ENCODE results near the gene ALDH1L2.

DNA sequence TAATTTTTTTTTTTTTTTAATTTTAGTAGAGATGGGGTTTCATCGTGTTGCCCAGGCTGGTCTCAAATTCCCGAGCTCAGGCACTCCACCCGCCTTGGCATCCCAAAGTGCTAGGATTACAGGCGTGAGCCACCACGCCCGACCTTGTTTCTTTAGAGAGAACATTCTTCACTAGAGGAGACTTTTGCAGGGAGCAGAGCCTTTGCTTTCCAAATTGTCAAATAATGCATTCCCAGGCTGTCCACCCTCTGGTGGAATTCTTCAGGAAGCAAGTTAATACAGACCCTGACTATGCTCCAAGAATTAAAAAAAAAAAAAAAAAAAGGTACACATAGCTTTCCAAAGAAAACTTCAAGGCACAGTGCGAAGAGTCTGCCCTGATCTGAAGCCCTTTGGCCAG is 6.8 kb downstream of the ALDH1L2 start:
- no peak for TF ChIP-seq CTCF (IDR thresholded peaks at IDR 0.05)
- no peak for TF ChIP-seq POLR2A (IDR thresholded peaks at IDR 0.05)
